ENCODE measurements around the gene CCR5.
"Not testable (repeated sequence)": the region's sequence is repeated elsewhere in the genome, so short reads cannot be mapped to it uniquely, and the experiment has no call there.

Gene CCR5

GRCh38 chr3:46383951-46384330, 13.2 kb downstream of the CCR5 start:
- H3K4me3 ChIP-seq (ENCODE audit: low read length): no peak overlapping the region; the same call in 1 of the 2 replicates
- no peak for TF ChIP-seq ZNF274 (IDR thresholded peaks at IDR 0.05; ENCODE audit: low read depth, low read length)

- TF ChIP-seq ZNF274 (IDR thresholded peaks at IDR 0.05; ENCODE audit: low read depth, low read length): no peak
- no peak overlapping the region for H3K4me3 ChIP-seq (ENCODE audit: low read length)
Observed at GRCh38 chr3:46386205-46386604, 15.5 kb downstream of the CCR5 start.

DNA sequence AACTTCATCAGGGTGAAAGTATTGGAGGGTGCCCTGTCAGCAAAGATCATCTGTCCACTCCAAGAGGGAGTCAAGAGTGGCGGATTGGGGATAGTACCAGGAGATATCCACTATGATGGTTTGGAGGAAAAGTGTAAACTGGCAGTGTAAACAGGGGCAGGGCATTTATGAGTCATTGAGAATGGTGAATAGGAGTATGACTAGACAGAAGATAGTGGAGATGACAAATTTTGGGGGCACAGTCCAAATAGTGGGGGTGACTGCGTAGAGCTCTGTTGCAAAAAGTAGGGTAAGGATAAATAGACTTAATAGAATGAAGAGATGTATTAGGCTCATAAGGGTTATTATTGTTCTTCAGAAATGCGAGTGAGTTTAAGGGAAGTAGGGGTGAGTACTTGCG, 18.1 kb downstream of the CCR5 start:
- not testable (repeated sequence) for H3K4me3 ChIP-seq (ENCODE audit: low read length)

DNA sequence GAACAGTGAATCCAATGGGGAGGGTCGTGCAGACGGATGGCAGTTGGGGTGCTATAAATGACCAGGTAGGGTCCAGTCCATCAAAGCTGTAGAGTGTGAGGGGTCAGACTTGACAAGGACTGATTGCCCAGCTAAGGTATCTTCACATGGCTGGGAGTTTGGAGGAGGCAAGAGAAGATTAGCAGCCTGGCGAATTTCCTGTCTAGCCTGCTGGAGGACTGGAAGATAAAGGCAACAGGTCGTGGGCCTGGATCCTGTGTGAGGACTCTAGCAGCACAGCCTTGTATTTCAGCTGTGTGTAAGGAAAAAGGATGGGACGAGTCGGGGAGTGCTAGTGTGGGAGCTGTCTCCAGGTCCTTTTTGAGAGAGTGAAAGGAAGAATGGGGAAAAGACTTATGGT, 18.6 kb downstream of the CCR5 start:
- TF ChIP-seq ZNF274 (IDR thresholded peaks at IDR 0.05; ENCODE audit: low read depth, low read length): no peak
- no peak overlapping the region for H3K4me3 ChIP-seq (ENCODE audit: low read length)

- not testable (repeated sequence) for H3K4me3 ChIP-seq (ENCODE audit: low read length)
Observed at GRCh38 chr3:46391526-46391925, 20.8 kb downstream of the CCR5 start.

- no peak for TF ChIP-seq ZNF274 (IDR thresholded peaks at IDR 0.05; ENCODE audit: low read depth, low read length)
- no peak overlapping the region for H3K4me3 ChIP-seq (ENCODE audit: low read length)
Observed at GRCh38 chr3:46393011-46393410, 22.3 kb downstream of the CCR5 start.

DNA sequence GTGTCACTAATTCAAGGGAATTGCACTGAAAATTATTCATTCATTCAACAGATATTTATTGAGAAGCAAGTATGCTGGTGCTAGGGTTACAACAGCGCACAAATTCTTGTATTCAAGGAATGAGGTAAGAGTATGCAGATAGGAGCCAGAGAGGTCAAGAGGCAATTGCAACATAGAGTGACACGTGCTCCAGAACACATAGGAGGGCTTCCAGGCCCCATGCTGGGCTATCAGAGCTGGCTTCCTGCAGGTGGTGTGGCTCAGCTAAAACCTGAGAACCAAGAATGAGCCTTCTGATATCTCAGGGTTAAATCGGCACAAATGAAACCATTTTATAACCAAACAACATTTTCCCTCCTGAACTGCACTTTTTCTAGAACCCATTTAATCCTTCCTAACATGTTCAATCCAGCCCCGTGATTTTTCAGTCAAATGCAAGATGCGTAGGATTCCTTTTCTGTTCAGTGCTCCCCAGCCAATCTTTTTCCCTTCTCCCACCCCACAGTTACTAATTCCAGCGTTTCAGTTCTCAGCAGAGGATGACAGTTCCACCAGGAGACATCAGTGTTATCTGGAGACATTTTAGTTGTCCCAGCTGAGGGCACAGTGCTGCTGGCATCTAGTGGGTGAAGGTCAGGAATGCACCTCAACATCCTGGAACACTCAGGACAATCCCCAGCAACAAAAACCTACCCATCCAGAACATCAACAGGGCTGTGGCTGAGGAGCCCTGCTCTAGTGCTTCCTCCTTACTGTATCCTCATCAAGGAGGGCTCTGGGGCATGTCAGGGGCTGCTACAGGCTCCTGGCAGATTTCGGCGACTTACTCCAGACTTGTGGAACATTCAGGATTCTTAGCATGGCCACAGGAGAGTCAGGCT, 23.0 kb downstream of the CCR5 start:
- no peak for TF ChIP-seq ZNF274 (IDR thresholded peaks at IDR 0.05; ENCODE audit: low read depth, low read length)
- H3K4me3 ChIP-seq (ENCODE audit: low read length): no peak overlapping the region

- no peak overlapping the region for H3K4me3 ChIP-seq (ENCODE audit: low read length)
Observed at GRCh38 chr3:46395210-46395661, 24.5 kb downstream of the CCR5 start.

GRCh38 chr3:46395766-46396530, 25.2 kb downstream of the CCR5 start:
- no peak for TF ChIP-seq ZNF274 (IDR thresholded peaks at IDR 0.05; ENCODE audit: low read depth, low read length)
- H3K4me3 ChIP-seq (ENCODE audit: low read length): no peak overlapping the region

More at GRCh38 chr3:46395210-46395661, 24.5 kb downstream of the CCR5 start:
- TF ChIP-seq ZNF274 (IDR thresholded peaks at IDR 0.05; ENCODE audit: low read depth, low read length): no peak

DNA sequence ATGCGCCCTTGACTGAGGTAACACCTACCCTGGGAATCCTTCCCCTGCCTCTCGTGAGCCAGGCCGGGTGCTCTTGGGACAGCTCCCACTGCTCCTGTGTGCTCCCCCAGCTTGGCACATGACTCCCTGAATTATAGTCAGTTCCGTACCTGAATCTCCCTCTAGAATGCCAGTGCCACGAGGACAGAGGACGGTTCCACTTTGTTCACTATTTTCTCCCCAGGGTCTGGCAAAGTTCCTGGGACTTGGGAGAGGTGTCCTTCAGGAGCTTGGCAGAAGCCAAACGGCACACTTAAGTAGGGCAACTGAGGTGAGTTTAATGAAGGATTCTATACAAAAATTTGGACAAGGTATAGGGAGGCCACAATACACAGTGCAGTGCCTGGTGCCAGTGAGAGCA, 26.4 kb downstream of the CCR5 start:
- TF ChIP-seq ZNF274 (IDR thresholded peaks at IDR 0.05; ENCODE audit: low read depth, low read length): no peak
- H3K4me3 ChIP-seq (ENCODE audit: low read length): no peak overlapping the region

DNA sequence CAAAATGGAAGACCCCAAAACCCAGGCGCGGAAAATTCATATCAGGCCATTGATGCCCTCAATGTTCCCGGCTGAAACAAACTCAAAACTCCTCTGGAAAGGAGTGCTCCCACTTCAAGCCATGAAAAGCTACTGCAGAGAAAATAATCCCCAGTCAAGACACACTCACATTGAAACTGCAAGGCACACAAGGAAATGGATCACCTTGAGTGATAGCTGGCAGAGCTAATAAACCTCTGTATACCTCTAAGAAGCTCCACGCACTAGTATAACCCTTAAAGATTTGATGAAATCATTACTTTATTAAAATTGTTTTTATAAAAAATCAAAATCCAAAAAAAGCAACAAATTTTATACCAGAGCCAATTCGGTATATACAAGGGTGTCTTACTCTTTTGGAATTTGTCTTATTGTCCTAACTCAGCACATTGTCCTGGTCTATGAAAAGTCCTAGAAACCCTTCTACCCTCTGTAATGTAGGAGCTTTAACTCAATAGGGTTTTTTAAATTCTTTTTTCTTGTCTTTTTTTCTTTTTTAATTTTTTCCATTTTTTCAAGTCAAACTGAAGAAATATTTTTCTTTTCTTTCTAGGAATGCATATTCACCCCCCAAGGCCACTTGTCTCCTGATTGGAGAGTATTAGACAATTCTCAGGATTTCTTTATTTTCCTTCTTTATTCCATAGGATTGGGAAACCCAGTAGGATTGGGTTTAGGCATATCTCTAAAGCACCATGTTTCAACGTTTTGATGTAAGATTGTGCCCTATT, 27.6 kb downstream of the CCR5 start:
- no peak overlapping the region for H3K4me3 ChIP-seq (ENCODE audit: low read length)
- no peak for TF ChIP-seq ZNF274 (IDR thresholded peaks at IDR 0.05; ENCODE audit: low read depth, low read length)

- no peak overlapping the region for H3K4me3 ChIP-seq (ENCODE audit: low read length)
- no peak for TF ChIP-seq ZNF274 (IDR thresholded peaks at IDR 0.05; ENCODE audit: low read depth, low read length)
Observed at GRCh38 chr3:46399098-46399497, 28.4 kb downstream of the CCR5 start.

GRCh38 chr3:46399557-46399956, 28.8 kb downstream of the CCR5 start:
- TF ChIP-seq ZNF274 (IDR thresholded peaks at IDR 0.05; ENCODE audit: low read depth, low read length): no peak

GRCh38 chr3:46400000-46400734, 29.4 kb downstream of the CCR5 start:
- H3K4me3 ChIP-seq (ENCODE audit: low read length): no peak overlapping the region
- TF ChIP-seq ZNF274 (IDR thresholded peaks at IDR 0.05; ENCODE audit: low read depth, low read length): no peak

More at GRCh38 chr3:46399557-46399956, 28.8 kb downstream of the CCR5 start:
- H3K4me3 ChIP-seq (ENCODE audit: low read length): no peak overlapping the region
